Hepatocyte (in vitro differentiated cells): Measurements from ENCODE around the gene PSMB7.

Source experiments
- EZH2 ChIP-seq: fragments of 200-600 bp; sonication (generic); IDR thresholded peaks from 2 replicates; pipeline ENCODE4 v1.6.1; 2016; ENCODE audit warnings: antibody characterized with exemption, mild to moderate bottlenecking, borderline replicate concordance
- EZH2phosphoT487 ChIP-seq: fragments of 200-600 bp; sonication (generic); IDR thresholded peaks from one replicate; pipeline ENCODE4 v1.6.1; 2018; ENCODE audit warnings: antibody characterized with exemption, mild to moderate bottlenecking, low read depth, moderate library complexity; ENCODE audit not compliant: unreplicated experiment, severe bottlenecking
- TF ChIP-seq, protein P1 (sequence below): fragments of 200-600 bp; sonication (generic); IDR thresholded peaks from 2 replicates; pipeline ENCODE4 v1.5.1; 2016; ENCODE audit warnings: antibody characterized with exemption, mild to moderate bottlenecking; ENCODE audit not compliant: poor library complexity

DNA sequence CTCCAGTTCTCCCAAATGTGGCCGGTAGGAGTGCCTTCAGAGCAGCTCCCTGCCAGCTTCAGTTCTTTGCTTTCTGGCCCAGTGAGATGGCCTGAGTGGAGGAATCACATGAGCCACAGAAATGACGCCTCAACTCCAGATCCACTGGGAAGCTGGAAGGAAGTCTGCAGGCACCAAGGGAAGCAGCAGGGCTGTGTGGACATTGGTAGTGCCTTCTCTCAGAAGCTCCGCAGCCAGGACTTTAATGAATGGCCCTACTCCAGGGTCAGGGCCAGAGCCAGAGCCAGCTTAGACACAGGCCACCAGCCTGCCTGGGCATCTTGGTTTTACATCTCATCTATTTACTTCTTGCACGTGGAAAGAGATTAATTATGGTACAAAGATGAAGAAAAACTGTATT, 12.0 kb upstream of the PSMB7 start:
- TF ChIP-seq, protein P1, sequence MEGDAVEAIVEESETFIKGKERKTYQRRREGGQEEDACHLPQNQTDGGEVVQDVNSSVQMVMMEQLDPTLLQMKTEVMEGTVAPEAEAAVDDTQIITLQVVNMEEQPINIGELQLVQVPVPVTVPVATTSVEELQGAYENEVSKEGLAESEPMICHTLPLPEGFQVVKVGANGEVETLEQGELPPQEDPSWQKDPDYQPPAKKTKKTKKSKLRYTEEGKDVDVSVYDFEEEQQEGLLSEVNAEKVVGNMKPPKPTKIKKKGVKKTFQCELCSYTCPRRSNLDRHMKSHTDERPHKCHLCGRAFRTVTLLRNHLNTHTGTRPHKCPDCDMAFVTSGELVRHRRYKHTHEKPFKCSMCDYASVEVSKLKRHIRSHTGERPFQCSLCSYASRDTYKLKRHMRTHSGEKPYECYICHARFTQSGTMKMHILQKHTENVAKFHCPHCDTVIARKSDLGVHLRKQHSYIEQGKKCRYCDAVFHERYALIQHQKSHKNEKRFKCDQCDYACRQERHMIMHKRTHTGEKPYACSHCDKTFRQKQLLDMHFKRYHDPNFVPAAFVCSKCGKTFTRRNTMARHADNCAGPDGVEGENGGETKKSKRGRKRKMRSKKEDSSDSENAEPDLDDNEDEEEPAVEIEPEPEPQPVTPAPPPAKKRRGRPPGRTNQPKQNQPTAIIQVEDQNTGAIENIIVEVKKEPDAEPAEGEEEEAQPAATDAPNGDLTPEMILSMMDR = no peak
- no peak for TF ChIP-seq EZH2phosphoT487
- no peak for TF ChIP-seq EZH2
